Lower leg skin (tissue), 4 donors: ENCODE measurements around the gene KCNT2. TPM values are rescaled to one million over a fixed set of nuclear protein-coding genes. Genes with fewer than 3 reads are reported as not detected.

Experiments
- DNase-seq, 2 donors: peaks; one replicate each; pipeline ENCODE4 v3.0.0-alpha.2; 2019; ENCODE audit warnings: low spot score in 2 of 2
- H3K4me3 ChIP-seq: fragments of 200-600 bp; sonication (generic); 2 replicates; pipeline ENCODE4 v1.5.1; 2017; ENCODE audit warnings: mild to moderate bottlenecking, low read depth; ENCODE audit not compliant: poor library complexity, severe bottlenecking
- POLR2A ChIP-seq, 2 donors: fragments of 450-650 bp; IDR thresholded peaks; one replicate each; pipeline ENCODE4 v1.6.1; 2016 to 2017; ENCODE audit warnings: antibody characterized with exemption in 2 of 2, mild to moderate bottlenecking in 1 of 2, moderate library complexity in 1 of 2
- WGBS, 2 donors: methylation state at CpG; one replicate each; pipeline ENCODE4 v1.1.5; 2018; 5-methylcytosine and 5-hydroxymethylcytosine counted together
- intact Hi-C: fragments of 100-400 bp; cut with DNase I; formaldehyde crosslinking; loops from one replicate; pipeline ENCODE4 v1.15.0; 2023; ENCODE audit warnings: low total_unique reads
- total RNA-seq, 4 donors: library from RNA; depleted of rRNA; stranded (reverse); fragments of >200 nt; gene quantifications; one replicate each; pipeline ENCODE4 v1.1.0, GENCODE V29; 2016
- TF ChIP-seq, protein P1 (sequence below), 3 donors: fragments of 450-650 bp; IDR thresholded peaks; one replicate each; pipeline ENCODE4 v1.5.1; 2016; ENCODE audit warnings: antibody characterized with exemption in 3 of 3, mild to moderate bottlenecking in 3 of 3, moderate library complexity in 2 of 3

KCNT2 gene
- total RNA-seq, 4 donors from 2014 or later: 0.34 to 0.97 (median 0.79) TPM

DNA sequence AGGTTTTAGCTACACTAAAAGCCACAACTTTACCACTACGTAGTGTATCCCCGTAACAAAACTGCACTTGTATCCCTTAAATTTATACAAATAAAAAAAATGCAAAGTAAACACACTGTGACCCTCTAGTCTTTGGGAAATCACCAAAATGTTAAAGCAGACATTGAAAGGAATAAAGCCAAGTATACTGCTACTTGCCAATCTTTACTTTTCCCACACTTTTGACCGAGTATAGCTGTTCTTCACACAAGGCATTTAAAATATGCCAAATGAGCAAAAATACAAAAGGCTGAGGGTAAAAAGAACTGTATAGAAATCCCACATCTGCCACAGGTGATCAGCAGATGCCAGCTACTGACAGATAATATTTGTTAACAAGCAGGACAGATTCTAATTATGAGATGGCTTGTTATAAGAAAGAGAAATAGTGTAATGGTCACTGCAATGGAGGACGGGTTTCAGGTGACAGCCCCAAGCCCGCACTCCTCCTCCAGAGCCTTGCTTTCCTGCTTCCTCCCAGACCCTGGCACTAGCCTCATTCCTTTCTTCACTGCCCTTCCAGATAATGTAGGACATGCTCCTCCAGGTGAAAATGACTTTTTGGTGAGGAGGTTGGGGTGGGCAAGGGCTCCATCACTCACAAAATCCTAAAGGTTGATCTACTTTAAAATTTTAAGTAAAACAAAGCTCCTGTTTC, 18.1 kb downstream of the KCNT2 start:
- intact Hi-C loops: no loop called here
- WGBS, 2 donors: 73 to 81% methylated on average over 5 of the region's 5 CpGs
- DNase-seq: no peak
- no peak overlapping the region for H3K4me3 ChIP-seq
- TF ChIP-seq, protein P1, sequence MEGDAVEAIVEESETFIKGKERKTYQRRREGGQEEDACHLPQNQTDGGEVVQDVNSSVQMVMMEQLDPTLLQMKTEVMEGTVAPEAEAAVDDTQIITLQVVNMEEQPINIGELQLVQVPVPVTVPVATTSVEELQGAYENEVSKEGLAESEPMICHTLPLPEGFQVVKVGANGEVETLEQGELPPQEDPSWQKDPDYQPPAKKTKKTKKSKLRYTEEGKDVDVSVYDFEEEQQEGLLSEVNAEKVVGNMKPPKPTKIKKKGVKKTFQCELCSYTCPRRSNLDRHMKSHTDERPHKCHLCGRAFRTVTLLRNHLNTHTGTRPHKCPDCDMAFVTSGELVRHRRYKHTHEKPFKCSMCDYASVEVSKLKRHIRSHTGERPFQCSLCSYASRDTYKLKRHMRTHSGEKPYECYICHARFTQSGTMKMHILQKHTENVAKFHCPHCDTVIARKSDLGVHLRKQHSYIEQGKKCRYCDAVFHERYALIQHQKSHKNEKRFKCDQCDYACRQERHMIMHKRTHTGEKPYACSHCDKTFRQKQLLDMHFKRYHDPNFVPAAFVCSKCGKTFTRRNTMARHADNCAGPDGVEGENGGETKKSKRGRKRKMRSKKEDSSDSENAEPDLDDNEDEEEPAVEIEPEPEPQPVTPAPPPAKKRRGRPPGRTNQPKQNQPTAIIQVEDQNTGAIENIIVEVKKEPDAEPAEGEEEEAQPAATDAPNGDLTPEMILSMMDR (IDR thresholded peaks at IDR 0.05): no peak
- TF ChIP-seq POLR2A (IDR thresholded peaks at IDR 0.05): no peak

DNA sequence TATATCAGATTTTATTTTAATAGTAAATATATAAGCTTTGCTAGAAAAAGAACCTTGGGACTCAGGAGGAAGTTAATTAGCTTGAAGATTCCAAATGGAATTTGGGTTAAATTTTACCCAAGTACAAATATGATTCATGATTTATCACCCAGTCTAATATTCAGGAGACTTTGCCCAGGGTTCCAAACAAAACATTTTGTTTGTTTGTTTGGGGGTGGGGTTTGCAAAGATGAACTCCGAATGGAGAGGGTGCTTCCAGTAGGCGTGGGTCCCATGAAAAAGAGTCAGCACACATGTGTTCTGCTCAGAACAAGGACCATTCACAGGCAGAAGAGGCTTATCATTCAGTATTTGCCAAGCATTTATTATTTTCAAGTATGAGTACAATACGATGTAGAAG, 23.5 kb downstream of the KCNT2 start:
- DNase-seq: no peak
- no peak overlapping the region for H3K4me3 ChIP-seq
- intact Hi-C loops: loop anchor here (10.0 kb wide), 1 partner anchor 980 kb away; no protein-coding TSS in a partner anchor
- WGBS, 2 donors: 72 to 73% methylated on average over 3 of the region's 3 CpGs
- TF ChIP-seq POLR2A (IDR thresholded peaks at IDR 0.05): no peak
- TF ChIP-seq, protein P1 (IDR thresholded peaks at IDR 0.05): no peak

DNA sequence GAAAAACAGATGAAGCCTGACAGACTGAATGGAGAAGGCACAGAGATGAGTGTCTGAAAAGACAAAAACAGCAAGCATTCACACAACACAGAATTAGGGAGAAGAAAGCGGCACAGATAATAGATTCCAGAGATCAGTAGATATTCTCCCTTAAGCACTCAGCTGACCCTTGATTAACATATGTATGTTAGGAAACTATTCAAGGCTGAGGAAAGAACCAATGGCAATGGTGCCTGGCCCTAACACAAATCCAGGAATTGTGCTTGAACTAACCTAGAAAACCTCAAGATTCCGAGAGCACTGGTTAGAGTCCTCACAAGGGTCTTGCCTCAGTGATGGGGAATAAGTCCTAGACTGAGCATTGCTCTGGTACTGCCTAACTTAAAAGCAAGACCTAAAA, 30.9 kb downstream of the KCNT2 start:
- DNase-seq: no peak
- 80 to 87% methylated on average over 2 of the region's 2 CpGs for WGBS, 2 donors
- H3K4me3 ChIP-seq: no peak overlapping the region
- intact Hi-C loops: no loop called here
- TF ChIP-seq, protein P1 (IDR thresholded peaks at IDR 0.05): no peak
- TF ChIP-seq POLR2A (IDR thresholded peaks at IDR 0.05): no peak

DNA sequence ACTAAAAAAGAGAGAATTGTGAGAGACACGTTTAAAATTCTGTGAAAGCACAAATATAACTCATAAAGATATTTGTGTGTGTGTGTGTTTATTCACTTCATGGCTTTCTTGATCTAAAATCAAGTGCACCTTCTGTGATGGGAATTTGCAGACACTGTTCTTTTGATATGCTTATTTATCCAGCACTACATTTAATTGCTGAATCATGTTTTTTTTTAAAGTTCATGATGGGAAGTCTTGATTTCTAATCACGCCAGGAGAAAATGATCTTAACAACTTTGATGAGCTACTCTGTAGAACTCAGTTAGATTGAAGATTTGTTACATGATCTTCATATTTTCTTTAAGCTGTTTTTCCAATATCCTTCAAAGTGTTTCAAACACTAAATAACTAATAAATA, 35.0 kb downstream of the KCNT2 start:
- no peak overlapping the region for H3K4me3 ChIP-seq
- no peak for DNase-seq
- TF ChIP-seq, protein P1 (IDR thresholded peaks at IDR 0.05): no peak
- TF ChIP-seq POLR2A (IDR thresholded peaks at IDR 0.05): no peak
- intact Hi-C loops: no loop called here
- 63 to 70% methylated on average over 2 of the region's 2 CpGs for WGBS, 2 donors

DNA sequence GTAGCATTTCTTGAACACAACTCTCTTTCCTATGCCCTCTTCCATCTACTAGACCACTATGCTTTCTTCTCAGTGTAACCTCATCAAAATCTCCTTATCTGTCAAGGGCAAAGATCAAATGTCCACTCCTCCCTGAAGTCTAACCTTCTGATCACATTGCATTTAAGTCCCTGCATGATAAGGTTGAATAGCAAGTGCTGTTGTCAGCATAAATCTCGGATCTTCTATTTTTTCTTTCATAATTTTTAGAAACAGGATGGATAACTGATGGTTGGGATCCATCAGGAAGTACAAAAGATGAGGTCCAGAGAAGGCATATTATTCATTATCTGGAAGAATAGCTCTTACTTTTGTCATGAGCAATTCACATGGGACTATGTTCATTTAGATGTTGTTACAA, 41.0 kb downstream of the KCNT2 start:
- 75 to 85% methylated on average over 1 of the region's 1 CpG for WGBS, 2 donors
- DNase-seq: no peak
- TF ChIP-seq POLR2A (IDR thresholded peaks at IDR 0.05): no peak
- TF ChIP-seq, protein P1 (IDR thresholded peaks at IDR 0.05): no peak
- intact Hi-C loops: no loop called here
- H3K4me3 ChIP-seq: no peak overlapping the region

DNA sequence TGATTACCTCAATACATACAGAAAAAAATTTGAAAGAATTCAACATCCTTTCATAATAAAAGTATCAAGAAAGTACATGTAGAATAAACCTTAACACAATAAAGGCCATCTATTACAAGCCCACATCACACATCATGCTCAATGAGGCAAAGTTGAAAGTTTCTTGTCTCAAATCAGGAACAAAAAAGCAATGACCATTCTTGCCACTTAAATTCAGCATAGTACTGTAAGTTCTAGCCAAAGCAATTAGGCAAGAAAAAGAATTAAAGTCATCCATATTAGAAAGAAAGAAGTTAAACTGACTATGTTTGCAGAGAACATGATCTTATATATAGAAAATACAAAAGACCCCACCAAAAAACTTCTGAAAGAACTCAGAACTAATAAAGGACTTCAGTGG, 44.5 kb downstream of the KCNT2 start:
- DNase-seq: no peak
- intact Hi-C loops: no loop called here
- no peak overlapping the region for H3K4me3 ChIP-seq
- no peak for TF ChIP-seq POLR2A (IDR thresholded peaks at IDR 0.05)
- TF ChIP-seq, protein P1 (IDR thresholded peaks at IDR 0.05): no peak
